NCI-H748 (cell line): Measurements from ENCODE around the gene FMO1.
"Not testable (repeated sequence)": the region's sequence is repeated elsewhere in the genome, so short reads cannot be mapped to it uniquely, and the experiment has no call there.

Experiments
- DNase-seq: peaks from one replicate; lab custom pipeline; 2025; ENCODE audit not compliant: unreplicated experiment; lab: John Stamatoyannopoulos, UW

FMO1 gene

DNA sequence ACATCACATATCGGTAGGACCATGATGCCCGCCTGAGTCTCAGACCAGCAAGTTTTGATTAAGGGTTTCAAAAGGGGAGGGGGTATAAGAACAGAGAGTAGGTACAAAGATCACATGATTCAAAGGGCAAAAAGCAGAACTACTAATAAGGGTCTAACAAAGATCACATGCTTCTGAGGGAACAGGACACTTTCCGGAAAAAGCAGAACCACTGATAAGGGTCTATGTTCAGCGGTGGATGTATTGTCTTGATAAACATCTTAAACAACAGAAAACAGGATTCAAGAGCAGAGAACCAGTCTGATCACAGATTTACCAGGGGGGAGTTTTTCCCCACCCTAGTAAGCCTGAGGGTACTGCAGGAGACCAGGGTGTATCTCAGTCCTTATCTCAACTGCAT is 12.1 kb upstream of the FMO1 start:
- not testable (repeated sequence) for DNase-seq

DNA sequence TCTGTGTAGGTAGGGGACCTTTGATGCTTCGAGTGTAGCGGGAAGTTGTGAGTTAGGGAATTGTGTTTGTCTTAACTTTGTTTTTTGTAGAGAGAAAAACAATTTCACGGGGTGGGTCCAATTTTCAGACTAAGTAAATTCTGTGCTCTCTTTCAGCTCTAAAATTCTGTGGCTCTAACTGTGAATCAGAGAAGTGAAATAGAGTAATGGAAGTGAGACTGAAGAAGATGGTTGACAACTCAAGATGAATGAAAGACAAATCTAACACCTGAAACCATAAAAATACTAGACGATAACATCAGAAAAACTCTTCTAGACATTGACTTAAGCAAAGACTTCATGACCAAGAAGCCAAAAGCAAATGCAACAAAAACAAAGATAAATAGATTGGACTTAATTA is 4.4 kb upstream of the FMO1 start:
- DNase-seq = no peak

DNA sequence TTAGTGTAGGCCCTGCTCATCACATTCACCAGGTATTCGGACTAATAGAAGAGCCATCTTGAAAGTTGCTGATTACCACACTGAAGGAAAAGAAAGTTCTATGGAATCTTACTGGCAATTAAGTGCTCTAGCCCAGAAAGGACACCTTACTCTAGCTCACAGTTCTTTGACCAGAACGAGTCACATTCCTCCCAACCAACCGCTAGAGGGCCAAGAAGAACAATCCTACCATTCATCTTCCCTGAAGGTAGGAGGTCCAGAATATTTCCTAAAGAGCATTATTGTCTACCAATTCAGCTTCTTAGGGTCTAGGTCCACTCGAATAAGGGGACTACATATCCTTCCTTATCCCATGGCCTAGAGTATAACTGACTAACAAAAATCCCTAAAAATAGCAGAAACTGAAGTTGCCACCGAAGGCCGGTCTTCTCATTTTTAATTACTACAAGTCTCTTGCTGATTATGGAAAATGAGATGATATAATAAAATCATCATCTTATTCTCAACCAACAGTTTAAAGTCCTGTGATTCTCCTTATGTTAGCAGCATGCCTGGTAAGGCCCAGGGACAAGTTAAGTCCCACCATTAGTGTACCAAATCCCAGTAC is 2.7 kb upstream of the FMO1 start:
- DNase-seq = peak; percentile 27

DNA sequence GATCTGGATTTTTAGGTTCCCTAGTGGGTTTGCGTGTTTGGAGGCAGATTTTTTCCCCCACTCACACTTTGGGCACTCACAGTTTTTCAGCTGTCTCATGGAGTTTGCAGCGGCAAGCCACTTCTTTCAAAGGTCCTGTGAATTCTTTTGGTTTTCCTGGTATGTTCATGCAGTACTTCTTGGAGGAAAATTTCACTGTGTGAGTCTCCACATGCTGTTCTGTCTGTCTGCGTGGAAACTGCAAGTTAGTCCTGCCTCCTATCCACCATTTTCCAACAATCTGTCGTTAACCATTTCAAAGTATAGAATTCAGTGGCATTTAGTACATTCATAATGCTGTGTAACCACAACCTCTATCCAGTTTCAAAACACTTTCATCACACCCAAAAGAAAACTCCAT is 793 bp upstream of the FMO1 start:
- DNase-seq = no peak

DNA sequence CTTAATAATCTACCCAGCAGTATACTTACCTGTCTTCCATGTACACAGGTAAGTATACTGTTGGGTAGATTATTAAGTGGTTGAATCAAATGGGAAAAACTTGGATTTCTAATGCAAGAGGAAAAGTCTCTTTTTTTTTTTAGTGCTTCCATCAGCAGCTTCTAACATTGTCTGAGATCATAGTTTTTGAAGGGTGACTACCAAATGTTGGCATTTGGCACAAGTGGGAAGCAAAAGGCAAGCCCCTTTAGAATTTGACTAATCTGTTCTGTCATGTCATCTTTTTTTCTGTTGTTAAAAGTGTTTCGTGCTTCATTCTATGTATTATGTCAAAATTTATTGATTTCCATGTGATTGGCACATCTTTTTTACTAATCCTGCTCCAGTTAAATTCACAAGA is 547 bp downstream of the FMO1 start:
- no peak for DNase-seq

DNA sequence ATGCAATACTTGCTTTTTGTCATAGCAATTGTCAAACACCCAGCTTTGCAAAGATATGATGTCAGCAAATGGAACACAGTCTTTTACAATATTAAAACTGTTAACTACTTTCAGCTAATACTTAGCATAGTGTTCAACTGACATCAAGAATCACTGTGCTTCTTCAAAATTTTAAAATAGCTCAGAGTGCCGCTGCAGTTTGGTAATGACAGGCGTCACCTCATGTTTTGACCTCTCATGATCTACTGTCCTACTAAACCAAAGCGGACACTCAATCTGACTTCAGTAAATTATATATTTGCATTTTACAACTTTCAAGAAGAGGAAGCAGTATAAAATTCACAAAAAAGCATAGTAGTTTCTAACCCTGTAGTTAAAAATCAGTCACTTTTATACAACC is 2.0 kb downstream of the FMO1 start:
- DNase-seq = no peak

DNA sequence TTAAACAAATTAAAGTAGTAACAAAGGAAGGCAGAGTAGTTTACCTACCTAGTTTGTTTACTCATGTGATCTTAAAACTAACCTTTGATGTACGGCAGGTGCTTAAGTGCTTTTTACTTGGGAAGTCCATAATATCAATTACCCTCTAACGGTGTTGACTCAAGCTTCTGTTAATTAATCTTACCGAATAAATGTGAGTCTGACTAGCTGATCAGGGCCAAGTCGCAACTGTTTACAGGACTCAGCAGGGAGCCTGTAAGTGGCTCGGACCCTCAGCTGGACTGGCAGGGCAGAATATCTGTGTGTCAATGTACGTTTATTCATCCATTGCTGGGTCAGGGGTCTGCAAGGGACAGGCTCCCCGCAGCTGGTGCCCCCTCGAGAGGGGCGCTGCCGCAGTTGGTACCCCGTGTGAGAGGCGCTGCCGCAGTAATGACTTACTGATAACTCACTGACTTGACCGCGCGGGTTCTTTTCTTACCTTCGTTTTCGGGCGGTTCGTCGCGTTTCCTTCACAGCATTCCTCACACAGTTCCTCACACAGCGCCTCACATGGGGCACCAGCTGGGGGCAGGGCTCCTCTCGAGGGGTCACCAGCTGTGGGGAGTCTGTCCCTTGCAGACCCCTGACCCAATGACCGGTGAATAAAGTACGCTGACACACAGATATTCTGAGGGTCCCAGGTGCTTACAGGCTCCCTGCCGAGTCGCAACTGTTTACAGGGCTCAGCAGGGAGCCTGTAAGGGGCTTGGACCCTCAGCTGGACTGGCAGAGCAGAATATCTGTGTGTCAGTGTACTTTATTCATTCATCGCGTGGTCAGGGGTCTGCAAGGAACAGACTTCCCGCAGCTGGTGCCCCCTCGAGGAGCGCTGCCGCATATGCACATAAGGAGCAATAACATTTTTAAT is 3.0 kb downstream of the FMO1 start:
- peak; percentile 83 for DNase-seq

DNA sequence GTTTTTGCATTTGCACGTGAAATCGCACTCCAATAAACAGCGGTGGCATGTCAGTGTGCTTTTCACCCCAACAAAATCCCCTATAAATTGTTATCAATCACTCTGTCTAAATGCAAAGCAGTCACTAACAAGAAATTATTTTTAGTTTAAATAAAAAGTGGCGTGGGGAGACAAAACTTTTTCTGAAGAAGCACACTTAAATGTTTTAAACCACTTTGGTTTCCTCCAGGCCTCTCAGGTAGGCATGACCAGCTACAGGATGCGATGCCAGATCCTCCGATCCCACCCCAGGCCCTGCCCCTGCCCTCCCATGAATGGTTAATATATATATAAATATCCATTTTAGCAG is 3.6 kb downstream of the FMO1 start:
- no peak for DNase-seq

DNA sequence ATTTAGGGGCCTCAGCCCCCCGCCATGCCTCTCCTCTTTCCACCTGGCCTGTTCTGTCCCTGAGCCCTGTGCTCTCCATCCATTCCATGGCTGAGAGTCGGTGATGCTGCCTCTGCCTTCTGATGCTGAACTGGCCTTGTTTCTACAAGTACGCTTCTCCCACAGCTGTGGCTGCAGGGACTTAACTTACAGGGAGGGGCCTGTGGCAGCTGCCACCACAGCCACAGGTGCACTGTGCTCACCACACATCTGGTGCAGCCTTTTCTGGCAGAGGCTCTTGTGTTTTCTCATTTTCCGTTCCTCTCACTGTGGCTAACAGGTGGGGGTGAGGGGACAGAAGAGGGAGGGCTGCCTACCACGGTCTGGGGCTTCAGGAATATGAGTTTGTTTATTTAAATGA is 4.2 kb downstream of the FMO1 start:
- DNase-seq = peak; percentile 16

DNA sequence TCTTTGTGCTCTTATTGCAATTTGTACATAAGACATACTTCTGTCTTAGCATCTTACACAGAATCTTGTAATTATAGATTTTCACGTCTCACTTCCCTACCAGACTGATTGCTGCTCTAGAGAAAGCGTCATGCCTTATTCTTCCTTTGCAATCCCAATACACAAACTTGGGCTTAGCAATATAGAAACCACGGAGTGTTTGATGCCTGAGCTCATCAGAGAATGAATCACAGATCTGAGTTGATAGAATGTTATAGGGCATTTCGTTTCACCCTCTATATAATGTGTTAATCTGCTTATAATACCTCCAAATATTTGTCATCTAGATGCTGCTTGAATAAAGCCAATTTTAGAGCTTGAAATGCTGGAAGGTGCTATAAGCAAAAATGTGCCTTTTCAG is 6.6 kb downstream of the FMO1 start:
- no peak for DNase-seq

DNA sequence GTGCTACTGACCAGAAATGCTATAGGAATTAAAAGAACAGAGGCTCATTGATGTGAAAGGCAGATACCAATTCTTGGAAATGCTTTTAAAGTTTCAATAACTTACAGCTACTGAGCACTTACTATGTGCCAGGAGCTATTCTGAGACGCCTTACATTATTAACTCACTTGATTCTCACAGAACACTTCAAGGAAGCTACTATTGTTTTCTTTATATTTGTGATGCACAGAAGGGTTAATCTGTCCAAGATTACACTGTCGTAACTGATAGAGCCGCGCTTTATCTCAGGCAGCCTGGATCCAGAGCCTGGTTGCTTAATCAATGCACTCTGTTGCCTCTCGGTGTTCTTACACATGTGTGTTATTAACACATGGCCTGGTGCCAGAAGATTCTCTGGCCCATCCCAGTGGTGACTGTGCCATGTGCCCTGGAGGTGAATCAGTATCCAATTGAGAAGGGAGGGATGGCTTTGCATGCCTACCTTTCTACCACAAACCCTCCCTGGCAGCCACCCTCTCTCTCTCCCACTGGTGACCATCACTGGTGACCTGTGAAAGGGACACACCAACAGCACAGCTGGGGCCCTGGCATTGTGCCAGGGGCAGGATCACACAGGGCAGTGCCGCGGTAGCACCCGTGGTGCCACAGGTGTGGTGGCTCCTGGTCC is 8.8 kb downstream of the FMO1 start:
- DNase-seq = peak; percentile 49

DNA sequence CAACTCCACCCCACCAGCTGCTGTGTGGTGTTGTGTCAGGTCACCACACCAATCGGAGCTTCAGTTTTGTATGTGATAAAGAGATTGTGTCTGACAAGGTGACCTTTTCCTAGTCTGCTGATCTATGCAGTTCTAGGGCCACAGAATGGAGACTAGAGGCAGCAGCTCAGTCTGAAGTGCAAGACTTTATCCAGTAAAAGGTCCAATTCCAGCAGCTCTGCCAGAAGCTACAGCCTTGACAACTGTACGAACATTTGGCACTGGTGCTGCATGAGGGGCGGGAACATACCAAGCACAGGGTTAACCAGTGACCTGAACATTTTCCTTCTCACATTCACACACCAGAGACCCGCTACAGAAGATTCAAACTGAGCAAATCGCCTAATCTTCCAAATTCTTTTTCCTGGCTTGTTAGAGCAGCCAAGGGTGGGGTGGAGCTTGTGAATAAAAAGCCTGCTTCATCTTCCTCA is 9.3 kb downstream of the FMO1 start:
- DNase-seq = no peak

DNA sequence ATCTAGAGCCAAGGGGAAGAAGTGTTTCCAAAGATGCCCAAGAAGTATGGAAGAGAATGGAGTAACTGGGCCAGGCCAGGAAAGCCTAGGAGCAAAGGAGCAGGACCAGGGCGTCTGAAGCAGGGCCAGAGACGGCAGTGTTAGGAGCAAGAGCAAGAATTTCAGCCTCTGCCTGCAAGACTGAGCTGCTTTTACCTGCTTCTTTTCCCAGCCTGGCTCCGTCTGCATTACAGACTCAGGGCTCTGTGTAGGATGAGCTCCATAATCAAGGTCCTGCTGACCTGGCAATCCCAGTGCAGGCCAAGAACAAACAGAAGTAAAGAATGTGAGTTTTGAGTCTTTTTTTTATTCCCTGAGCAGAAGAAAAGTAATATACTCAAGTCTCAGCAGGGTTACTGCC is 10.1 kb downstream of the FMO1 start:
- no peak for DNase-seq

DNA sequence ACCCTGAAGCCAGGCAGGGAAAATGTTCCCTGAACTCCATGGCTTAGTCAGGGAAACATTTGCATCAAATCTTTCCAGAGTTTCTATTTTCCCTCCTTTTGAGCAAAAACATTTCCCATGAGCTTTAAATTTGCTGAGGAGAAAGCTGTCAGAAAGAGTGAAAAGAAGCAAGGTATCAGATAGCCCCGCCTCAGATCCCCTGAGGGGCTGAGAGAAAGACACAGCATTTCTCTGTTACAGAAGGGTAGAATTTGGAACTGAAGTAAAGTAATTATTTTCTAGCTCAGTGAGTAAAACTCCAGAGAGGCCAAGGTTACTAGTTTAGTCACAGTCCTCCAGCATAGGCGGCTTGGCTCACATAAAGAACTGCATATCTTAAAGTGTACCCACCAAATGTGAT is 10.6 kb downstream of the FMO1 start:
- no peak for DNase-seq

DNA sequence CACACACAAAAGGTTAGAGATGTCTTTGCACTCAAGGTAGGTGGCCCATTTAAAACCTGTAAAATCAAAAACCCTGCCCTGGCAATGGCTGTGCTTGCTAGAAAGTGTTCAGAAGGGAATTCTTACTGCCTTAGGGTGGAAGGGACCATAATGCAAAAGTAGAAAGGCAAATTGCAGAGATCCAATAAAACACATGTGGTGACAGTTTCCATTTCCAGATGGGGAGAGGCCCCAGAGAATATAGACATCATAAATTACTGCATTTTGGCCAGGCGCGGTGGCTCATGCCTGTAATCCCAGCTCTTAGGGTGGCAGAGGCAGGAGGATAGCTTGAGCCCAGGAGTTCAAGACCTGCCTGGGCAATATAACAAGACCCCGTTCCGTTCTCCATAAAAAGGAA is 13.0 kb downstream of the FMO1 start:
- DNase-seq = no peak

DNA sequence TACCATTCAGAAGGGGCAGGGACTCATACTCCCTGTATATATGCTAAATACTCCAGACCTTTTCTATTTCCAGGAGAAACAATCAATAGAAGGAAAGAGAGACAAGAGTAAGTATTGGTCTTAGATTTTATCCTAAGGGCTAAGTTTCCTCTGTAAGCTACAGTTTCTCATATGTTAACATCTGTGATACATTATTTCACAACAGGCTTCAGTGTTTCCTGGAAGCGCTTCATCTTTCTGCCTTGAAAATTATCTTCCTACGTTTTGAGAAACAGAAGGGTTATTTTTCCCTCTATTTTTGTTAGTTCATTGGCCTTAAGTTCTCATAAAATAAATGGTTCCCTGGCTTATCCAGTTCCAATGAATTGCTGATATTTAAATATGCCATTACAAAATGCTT is 15.6 kb downstream of the FMO1 start:
- no peak for DNase-seq

DNA sequence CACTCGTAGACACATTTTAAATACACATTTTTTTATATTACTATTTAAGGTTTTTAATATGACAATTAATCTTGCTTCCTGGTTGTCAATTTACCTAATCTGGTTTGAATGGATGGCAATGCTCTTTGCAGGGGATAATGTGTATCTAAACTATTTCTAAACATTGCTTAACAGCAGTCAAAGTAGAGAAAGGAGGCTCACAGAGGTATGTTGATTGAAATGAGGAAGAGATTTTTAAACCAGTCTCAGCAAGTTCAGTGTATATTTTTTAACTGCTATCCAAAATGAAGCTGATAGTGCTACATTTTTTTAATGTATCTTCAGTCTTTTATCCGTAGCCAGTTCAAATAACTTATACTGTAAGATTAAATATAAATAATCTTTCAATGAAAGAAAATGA is 17.4 kb downstream of the FMO1 start:
- no peak for DNase-seq

DNA sequence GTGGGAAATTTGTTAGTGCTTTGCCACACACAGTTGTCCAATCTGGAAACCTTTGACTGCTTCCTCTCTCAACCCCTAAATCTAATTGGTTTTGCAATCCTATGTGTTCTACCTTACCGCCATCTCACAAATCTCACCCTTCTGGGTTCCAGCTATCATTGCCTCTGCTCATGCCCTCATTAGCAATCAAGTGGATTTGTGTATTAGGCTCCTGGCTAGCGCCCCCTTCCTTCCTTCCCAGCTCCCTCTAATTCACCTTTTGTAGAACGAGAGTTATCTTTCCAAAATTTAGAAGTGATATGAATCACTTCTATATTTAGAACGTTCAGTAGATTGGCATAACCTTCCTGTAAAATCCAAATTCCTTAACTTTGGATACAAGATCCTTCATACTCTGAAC is 18.6 kb downstream of the FMO1 start:
- DNase-seq = no peak

DNA sequence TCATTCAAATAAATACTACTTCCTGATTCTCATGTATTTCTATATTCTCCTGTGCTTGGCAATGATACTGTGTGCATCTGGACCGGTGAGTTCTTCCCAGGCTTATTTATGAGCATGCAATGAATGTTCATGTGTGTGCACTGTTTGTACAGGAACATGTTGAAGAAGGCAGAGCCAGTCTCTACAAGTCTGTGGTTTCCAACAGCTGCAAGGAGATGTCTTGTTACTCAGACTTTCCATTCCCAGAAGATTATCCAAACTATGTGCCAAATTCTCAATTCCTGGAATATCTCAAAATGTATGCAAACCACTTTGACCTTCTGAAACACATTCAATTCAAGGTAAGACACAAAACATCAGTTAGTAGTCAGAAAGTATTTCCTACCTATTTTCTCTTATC is 19.1 kb downstream of the FMO1 start:
- no peak for DNase-seq

DNA sequence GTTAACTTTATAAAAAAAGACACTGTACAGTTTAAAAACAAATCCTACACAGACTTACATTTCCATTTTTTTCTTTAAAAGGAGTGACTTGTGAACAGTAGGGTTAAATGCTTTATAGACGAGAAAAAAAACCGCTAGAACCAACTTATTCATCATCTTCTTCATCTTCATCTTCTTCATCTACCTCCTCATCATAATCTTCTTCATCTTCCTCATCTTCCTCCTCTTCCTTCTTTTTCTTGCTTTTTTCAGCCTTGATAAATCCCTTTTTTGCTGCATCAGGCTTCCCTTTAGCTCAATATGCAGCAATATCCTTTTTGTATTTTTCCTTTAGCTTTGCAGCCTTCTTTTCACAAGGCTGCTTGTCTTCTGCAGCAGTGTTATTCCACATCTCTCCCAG is 22.5 kb downstream of the FMO1 start:
- DNase-seq = no peak

DNA sequence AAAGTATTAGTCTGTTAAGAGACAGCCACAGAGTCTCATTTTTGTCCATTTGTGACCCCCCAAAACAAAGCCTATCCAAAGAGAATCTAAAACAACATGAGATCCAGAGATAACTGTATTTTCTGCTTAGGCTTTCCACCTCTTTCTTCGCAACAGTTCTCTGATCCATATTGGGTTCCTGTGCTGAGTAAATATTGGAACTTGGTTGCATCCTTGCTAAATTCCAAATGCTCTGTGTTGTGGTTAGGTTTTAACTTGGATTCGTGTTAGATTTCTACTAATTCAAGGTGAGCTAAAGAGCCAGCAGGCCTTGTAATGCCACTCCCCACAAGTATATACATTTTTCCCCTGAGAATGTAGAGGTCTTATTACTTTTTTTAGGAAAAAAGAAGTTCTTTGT is 29.2 kb downstream of the FMO1 start:
- no peak for DNase-seq

DNA sequence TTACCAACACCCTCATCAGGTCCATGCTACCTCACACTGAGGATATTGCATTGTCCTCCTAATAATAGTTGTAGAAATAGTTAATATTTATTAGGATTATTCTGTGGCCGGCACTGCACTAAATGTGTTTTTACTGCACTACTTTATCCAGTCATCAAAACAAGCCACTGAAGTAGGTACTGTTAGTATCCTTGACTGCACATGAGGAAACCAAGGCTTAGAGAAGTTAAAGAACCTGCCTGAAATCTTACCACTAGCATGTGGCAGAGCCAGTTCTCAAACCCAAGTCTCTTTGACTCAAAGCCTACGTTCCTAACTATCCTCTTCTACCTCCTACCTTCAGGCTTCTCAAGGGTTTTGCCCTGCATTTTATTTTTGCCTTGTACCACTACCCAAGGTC is 30.9 kb downstream of the FMO1 start:
- DNase-seq = no peak
